GM18868 (cell line): ENCODE measurements around the gene RNF103.
A peak's percentile ranks its signal among the peaks of the same experiment; 100 is the strongest.
"Not testable (repeated sequence)": the region's sequence is repeated elsewhere in the genome, so short reads cannot be mapped to it uniquely, and the experiment has no call there.

ENCODE experiments used
- ATAC-seq: cut with Tn5 transposase; IDR thresholded peaks from one replicate; pipeline ENCODE4 v1.9.1; 2021; ENCODE audit warnings: mild to moderate bottlenecking, moderate library complexity; ENCODE audit not compliant: unreplicated experiment

The RNF103 gene, protein sequence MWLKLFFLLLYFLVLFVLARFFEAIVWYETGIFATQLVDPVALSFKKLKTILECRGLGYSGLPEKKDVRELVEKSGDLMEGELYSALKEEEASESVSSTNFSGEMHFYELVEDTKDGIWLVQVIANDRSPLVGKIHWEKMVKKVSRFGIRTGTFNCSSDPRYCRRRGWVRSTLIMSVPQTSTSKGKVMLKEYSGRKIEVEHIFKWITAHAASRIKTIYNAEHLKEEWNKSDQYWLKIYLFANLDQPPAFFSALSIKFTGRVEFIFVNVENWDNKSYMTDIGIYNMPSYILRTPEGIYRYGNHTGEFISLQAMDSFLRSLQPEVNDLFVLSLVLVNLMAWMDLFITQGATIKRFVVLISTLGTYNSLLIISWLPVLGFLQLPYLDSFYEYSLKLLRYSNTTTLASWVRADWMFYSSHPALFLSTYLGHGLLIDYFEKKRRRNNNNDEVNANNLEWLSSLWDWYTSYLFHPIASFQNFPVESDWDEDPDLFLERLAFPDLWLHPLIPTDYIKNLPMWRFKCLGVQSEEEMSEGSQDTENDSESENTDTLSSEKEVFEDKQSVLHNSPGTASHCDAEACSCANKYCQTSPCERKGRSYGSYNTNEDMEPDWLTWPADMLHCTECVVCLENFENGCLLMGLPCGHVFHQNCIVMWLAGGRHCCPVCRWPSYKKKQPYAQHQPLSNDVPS

DNA sequence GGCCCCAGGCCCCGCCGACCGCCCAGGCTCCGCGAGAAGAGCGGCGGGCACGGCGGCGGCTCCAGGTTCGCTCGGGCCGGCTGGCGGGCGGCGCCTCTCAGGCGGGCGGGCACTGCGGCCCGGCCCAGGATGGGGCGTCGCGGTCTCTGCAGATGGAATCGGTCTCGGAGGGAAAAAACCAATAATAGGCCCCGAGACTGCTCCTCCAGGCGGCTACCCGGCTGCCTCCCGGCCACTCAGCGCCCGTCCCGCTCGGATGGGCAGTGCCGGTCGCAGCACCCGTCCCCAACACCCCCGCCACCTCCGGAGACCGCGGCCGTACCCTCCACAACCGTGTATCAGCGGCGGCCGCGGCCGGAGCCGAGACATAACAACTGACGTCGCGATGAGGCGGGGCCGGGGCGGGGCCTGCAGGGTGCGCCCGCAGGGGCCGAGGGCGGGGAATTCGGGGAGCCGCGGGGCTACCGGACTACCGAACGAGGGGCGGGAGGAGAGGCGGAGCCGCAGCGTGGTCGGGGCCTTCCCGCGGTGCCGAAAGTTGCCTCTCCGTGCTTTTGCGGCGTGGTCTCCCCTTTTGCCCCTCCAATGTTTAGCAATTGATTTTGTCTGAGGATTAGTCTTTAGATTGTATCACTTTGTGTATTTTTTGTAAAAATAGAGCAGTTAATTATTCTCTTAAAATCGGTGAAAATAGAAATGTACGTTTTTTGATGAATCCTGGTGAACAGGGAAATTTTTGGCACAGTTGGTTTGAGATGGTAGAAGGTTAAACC is at the start of gene RNF103:
TSS of gene RNF103 (minus strand) at position 372 of the 773 bp plus-strand sequence. CDS start 979 bp downstream, outside the sequence.
- peak; percentile 86 for ATAC-seq

GRCh38 chr2:86673011-86673410 is 49.3 kb upstream of the RNF103 start:
- ATAC-seq = no peak

- no peak for ATAC-seq
These were observed 48.4 kb upstream of the RNF103 start for GRCh38 chr2:86672027-86672545.

- ATAC-seq = no peak
These were observed 47.8 kb upstream of the RNF103 start for GRCh38 chr2:86671337-86671981.

DNA sequence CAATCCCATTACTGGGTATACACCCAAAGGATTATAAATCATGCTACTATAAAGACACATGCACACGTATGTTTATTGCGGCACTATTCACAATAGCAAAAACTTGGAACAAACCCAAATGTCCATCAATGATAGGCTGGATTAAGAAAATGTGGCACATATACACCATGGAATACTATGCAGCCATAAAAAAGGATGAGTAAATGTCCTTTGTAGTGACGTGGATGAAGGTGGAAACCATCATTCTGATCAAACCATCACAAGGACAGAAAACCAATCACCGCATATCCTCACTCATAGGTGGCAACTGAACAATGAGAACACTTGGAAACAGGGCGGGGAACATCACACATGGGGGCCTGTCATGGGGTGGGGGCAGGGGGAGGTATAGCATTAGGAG is 45.7 kb upstream of the RNF103 start:
- not testable (repeated sequence) for ATAC-seq

DNA sequence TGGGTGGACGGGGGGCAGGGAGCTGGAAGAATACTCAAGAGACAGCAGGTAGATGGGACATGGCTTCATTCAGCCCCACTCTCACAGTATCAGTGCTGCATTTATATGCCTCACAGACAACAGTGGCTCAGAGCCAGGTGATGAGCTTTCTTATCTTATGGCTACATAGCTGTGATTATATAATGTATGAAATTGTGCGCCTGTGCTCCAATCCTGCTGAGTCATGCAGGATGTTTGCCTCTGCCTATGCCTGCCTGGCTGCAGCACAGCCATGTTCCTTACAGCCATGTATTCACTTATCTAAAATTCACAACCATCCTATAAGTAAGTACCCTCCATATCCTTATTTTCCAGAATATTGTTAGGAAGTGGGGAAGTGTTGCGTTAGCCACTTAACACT is 37.7 kb upstream of the RNF103 start:
- ATAC-seq = no peak

- ATAC-seq = no peak
These were observed 26.5 kb upstream of the RNF103 start for GRCh38 chr2:86650188-86650587.

- no peak for ATAC-seq
These were observed 25.7 kb upstream of the RNF103 start for GRCh38 chr2:86649119-86649947.

DNA sequence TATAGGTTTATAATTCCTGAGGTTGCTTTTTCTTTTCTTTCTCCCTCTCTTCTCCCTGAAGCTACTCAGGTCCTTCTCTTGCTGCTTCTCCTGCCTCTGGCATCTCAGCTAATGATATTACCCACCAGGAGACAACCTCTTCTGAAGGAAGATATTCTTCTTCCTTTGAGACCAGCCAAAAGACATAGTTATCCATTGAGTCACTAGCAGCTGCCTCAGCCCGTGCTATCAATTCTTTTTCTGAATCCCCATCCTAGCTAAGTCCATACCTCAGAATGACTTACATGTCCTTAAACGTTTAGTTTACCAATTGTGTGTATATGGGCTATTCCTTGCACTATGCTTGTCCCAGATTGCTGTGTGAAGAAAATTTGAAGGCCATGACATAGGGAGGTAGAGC is 25.0 kb upstream of the RNF103 start:
- ATAC-seq = no peak

- no peak for ATAC-seq
These were observed 23.2 kb upstream of the RNF103 start for GRCh38 chr2:86646865-86647264.

DNA sequence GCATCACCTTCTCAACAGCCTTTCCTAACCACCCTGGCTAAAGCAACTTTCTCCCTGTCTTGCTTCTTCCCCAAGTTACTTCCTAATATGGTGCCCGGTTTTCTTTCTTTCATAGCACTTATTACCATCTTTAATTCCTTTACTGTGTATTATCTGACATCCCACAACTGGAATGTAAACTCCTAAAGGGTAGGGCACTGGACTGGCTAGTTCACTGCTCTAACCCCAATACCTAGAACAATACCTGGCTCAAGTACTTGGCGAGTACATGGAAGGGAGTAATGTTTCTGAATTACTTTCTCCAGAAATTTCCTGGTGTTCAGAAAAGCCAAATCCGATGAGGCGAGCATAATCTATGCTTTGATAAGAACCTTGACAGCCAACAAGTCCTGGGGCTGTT is 22.7 kb upstream of the RNF103 start:
- ATAC-seq = no peak

- ATAC-seq = no peak
These were observed 22.1 kb upstream of the RNF103 start for GRCh38 chr2:86645752-86646151.

DNA sequence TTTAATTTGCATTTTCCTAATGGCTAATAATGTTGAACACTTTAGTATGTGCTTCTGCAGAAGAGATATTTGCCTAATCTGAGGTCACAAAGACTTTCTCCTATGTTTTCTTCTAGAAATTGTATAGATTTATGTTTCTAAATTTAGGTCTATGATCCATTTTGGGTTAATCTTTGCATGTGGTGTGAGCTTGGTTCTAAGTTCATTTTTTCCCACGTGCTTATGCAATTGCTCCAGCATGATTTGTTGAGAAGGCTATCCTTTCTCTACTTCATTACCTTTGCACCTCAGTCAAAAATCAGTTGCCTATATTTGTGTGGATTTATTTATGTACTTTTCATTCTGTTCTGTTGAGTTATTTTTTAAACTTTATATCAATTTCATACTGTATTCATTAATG is 15.0 kb upstream of the RNF103 start:
- ATAC-seq = no peak

- no peak for ATAC-seq
These were observed 13.2 kb upstream of the RNF103 start for GRCh38 chr2:86636842-86637241.

GRCh38 chr2:86634352-86634751 is 10.7 kb upstream of the RNF103 start:
- no peak for ATAC-seq

GRCh38 chr2:86633155-86633651 is 9.5 kb upstream of the RNF103 start:
- ATAC-seq = no peak

DNA sequence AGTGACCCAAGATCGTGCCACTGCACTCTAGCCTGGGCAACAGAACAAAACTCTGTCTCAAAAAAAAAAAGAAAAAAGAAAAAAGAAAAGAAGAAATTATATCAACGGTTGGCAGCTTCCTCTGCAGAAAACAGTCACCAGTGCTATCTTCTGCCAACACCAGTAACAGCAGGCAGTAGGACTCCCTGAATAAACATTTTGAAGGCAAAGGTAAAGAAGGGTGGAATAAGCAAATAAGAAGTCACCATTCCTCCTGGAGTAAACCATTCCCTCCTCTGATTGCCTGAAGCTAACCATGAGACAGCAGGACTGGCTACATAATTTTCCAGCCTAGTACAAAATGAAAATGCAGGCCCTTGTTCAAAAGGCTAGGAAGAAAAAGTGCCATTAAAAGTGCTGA is 9.0 kb upstream of the RNF103 start:
- ATAC-seq = no peak

DNA sequence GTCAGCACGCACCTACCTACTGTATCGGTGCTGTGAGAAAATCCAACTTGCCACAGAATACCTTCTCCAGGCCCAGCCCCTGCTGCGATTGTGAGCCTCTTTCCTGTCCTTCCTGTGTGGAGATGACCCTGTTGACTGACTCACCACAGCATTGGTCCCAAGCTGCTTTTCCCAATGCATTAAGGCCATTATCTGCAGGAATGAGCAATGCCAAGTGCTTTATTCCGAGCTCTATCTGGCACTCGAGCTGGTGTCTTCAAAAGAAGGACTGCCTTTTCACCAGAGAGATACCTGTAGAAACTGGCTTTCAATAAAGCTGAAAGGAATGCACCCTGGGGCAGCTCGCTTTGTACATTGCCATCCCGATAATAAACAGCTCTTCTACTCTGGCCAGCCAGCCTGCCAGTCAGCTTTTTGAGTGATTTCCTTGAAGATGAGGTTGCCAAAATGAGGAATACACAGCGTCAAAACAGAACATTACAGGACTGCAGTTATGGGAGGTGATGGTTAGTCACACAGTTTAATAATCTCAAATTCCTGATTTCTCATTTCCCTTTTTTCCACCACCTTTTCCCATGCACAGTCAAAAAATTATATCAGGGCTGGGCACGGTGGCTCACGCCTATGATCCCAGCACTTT is 8.3 kb upstream of the RNF103 start:
- ATAC-seq = no peak

- no peak for ATAC-seq
These were observed 4.4 kb upstream of the RNF103 start for GRCh38 chr2:86628091-86628522.
